ENCODE measurements around the gene ZNF335.

Gene ZNF335

DNA sequence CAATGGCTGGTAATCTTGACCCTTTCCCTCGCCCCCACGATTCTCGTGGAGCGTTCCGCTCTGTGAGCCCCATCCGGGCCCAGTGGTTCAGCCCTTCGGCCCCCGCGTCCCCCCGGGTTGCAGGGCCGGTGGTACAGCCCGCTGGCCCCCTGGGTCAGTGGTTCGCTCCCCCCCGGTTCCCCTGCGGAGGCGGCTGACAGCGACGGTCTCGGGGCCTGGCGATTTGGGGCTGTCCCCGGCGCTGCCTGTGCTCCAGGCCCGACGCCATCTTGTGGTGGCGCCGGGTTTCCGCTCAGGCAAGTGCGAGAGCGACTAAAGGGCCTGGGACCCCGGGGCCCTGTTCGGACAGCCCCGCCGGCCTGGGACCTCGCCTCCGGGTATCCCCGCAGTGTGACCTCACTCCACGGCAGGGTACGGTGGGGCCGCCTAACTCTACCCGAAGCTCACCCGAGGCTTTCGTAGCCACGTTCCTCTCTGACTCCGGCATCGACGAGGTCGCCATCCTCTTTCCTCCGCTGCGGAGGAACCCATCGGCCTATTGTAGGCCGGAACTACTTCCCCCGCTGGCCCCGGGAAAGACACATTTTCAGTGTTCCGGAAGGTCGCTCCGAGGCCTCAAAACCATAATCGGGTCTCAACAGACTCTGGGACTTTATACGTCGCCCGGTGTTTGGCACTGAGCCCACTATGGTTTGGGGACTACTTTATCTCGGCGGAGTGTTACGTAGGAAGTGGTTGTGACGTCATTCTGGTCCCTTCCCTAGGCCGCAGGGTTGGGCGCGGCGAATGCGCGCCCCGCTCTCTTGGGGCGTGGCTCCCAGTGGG, at the start of gene ZNF335:
Gene ZNF335 (minus strand): TSS at position 529 of the 825 bp plus-strand sequence. CDS start 793 bp downstream, outside the sequence.
- DNase-seq (ENCODE audit: low spot score): peak; percentile 99

DNA sequence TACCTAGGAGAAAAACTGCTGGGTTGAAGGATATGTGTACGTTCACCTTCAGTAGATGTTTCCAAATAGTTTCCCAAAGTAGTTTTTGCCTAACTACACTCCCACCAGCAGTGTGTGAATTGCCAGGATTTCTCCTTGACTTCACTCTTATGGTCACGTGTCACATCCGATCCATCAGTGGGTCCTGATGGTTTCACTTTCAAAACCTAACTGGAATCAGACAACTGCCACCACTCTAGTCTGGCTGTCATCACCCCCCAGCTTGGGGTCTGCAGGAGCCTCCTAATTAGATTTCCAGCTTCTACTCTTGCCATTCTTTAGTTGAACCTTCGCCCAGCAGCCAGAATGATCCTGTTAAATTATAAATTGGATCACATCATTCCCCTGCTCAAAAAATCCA, 48.6 kb upstream of the ZNF335 start:
- DNase-seq (ENCODE audit: low spot score): no peak

GRCh38 chr20:46018611-46019010, 46.6 kb upstream of the ZNF335 start:
- no peak for DNase-seq (ENCODE audit: low spot score)

GRCh38 chr20:46018112-46018511, 46.1 kb upstream of the ZNF335 start:
- no peak for DNase-seq (ENCODE audit: low spot score)

DNA sequence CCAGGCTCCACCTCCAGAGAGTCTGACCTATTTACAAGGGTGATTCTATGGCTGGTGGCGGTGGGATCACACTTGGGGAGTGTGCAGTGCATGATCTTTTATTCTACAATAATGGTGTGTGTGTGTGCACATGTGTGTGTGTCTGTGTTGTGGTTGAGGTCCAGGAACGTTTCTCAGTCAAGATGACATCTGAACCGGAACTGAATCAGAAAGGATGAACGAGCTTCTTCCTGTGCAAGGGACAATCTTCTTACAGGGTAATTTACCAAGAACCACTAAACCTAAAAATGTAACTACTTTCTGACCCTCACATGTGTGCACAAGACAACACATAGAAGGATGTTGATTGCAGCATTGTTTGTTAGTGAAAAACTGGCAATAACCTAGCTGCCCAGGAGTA, 45.3 kb upstream of the ZNF335 start:
- no peak for DNase-seq (ENCODE audit: low spot score)

DNA sequence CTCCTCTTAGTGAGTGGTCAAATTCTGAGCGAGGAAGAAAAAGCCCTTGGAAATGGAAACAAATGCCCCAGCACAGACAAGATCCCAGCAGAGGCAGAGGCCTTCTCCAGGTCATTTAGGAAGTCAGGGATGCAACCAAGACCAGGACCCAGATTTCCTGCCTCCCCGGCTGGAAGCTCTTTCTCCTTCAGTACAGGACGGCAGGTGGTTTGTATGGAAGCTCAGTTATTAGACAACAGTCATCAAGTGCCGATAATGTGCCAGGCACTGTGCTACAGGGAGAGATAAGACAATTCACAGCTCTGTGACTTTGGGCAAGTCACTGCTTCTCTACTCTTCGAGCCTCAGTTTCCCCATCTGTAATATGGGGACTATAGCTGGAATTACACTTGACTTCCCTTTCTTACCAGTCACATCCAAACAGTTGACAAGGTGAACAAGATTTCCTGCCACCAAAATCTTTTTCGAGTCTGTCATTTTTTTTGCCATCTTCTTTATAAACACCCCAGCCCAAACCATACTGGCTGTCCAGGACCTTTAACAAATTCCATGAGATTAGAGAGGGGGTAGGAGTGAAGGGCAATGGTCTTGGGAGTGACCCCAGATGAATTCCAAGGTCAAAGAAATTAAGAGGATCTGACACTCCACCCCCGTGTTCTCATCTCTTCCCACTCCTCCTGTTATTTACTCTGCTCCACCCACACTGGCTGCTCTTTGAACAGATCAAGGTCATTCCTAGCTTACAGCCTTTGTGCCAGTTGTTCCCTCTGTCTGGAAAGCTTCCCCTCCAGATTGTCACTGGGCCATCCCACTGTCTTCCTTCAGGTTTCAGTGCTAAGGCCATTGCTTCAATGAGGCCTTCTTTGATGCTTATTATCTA, 42.8 kb upstream of the ZNF335 start:
- DNase-seq (ENCODE audit: low spot score): no peak

DNA sequence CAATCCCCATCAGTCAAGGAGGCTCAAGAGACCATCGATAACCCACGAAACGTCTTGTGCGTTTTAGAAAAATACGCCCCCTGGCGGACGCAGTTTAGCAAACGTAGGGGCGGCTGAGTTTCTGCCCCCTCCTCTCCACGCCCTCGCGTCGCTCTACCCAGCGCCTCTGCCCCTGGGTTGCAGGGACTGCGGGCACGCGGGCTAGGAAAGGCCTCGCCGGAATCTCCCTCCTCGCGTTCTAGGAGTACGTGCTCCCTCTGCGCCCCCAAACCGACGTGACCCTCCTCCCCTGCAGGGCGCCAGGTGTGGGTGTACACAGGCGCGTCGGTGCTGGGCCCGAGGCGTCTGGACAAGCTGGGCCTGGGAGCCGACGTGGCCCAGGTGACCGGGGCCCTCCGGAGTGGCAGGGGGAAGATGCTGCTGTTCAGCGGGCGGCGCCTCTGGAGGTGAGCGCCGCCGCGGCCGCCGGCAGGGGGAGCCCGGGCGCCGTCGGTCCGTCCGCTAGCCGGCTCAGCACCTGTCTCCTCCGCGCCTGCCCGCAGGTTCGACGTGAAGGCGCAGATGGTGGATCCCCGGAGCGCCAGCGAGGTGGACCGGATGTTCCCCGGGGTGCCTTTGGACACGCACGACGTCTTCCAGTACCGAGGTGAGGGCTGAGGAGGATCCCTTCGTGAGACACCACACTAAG, 42.0 kb upstream of the ZNF335 start:
- DNase-seq (ENCODE audit: low spot score): peak; percentile 78

DNA sequence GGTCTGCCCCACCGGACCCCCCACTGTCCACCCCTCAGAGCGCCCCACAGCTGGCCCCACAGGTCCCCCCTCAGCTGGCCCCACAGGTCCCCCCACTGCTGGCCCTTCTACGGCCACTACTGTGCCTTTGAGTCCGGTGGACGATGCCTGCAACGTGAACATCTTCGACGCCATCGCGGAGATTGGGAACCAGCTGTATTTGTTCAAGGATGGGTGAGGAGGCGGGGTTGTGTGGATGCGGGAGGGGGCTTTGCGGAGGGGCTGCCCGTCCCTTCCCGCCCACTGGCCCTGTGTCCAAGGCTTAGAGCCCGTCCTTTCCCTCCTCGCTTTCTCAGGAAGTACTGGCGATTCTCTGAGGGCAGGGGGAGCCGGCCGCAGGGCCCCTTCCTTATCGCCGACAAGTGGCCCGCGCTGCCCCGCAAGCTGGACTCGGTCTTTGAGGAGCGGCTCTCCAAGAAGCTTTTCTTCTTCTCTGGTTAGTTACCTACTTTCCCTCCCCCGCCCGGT, 41.4 kb upstream of the ZNF335 start:
- DNase-seq (ENCODE audit: low spot score): no peak

GRCh38 chr20:46012921-46013320, 40.9 kb upstream of the ZNF335 start:
- no peak for DNase-seq (ENCODE audit: low spot score)

DNA sequence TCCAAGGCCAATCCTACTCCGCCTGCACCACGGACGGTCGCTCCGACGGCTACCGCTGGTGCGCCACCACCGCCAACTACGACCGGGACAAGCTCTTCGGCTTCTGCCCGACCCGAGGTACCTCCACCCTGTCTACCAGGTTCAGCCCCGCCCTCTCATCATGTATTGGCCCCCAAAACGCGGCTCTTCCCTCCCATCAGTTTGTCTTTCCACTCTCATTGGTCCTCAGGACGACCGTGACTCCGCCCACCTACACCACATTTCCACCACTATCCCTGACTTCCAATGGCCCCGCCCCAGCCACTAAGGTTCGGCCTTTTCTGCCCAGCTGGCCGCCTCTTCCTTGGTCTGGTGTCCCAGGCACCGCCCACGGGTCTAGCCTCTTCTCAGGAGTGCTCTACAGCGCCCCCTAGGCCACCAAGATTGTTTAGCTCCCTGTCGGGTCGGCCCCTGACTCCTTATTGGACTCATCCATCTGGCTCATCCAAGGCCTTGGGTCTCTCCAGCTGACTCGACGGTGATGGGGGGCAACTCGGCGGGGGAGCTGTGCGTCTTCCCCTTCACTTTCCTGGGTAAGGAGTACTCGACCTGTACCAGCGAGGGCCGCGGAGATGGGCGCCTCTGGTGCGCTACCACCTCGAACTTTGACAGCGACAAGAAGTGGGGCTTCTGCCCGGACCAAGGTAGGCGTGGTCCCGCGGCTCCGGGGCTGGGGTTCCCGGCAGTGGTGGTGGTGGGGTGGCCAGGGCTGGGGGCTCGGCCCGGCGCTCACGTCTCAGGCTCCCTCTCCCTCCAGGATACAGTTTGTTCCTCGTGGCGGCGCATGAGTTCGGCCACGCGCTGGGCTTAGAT, 39.9 kb upstream of the ZNF335 start:
- peak; percentile 58 for DNase-seq (ENCODE audit: low spot score)

DNA sequence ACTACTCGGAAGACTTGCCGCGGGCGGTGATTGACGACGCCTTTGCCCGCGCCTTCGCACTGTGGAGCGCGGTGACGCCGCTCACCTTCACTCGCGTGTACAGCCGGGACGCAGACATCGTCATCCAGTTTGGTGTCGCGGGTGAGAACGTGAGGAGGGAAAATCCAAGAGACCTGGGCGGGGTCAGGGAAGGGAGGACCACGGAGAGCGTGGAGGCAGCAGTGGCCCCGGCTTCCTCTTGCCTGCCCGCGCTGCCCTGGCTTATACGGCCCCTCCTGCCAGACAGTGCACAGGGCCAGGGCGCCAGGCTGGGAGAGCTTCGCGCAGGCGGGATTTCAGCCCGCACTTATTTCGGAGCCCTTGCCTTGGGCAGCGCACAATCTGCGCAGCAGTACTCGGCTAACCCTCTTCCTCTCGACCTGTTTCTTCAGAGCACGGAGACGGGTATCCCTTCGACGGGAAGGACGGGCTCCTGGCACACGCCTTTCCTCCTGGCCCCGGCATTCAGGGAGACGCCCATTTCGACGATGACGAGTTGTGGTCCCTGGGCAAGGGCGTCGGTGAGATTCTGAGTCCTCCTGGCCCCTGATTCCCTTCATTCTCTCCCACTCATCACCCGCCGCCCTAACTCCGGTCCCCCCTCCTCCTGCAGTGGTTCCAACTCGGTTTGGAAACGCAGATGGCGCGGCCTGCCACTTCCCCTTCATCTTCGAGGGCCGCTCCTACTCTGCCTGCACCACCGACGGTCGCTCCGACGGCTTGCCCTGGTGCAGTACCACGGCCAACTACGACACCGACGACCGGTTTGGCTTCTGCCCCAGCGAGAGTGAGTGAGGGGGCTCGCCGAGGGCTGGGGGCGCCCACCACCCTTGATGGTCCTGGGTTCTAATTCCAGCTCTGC, 38.7 kb upstream of the ZNF335 start:
- DNase-seq (ENCODE audit: low spot score): no peak

- no peak for DNase-seq (ENCODE audit: low spot score)
These were observed 37.8 kb upstream of the ZNF335 start for GRCh38 chr20:46009816-46010215.

DNA sequence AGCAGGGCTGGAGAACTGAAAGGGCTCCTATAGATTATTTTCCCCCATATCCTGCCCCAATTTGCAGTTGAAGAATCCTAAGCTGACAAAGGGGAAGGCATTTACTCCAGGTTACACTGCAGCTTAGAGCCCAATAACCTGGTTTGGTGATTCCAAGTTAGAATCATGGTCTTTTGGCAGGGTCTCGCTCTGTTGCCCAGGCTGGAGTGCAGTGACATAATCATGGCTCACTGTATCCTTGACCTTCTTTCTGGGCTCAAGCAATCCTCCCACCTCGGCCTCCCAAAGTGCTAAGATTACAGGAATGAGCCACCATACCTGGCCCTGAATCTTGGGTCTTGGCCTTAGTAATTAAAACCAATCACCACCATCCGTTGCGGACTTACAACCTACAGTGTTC, 35.7 kb upstream of the ZNF335 start:
- DNase-seq (ENCODE audit: low spot score): no peak

GRCh38 chr20:46006964-46007363, 35.0 kb upstream of the ZNF335 start:
- DNase-seq (ENCODE audit: low spot score): no peak

DNA sequence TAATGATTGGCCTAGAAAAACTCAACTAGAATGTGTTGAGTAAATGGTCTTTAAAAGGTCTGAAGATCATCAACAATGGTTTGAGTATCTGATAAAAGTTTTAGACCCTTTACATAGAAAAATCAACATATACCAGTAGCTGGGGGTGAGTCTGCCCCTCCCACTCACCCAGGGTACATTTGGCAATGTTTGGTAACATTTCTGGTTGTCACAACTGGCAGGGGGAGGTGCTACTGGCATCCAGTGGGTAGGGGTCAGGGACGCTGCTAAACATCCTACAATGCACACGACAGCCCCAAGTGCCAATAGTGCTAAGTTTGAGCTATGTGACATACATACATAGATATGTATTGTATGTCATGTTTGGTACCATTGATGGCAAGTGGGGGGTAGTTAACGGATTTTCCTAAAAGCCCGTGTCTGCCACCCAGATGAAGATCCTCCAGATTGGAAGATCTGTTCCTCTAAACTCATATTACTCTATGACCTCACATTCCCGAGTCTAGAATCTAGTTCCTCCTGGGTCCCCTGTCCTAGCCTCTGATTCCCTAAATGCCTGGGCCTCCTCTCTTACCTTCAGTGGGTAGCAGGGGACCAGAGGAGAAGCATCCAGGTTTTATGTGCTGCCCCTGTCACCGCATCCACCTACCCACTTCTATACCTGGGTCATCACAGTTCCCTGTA, 34.2 kb upstream of the ZNF335 start:
- no peak for DNase-seq (ENCODE audit: low spot score)

DNA sequence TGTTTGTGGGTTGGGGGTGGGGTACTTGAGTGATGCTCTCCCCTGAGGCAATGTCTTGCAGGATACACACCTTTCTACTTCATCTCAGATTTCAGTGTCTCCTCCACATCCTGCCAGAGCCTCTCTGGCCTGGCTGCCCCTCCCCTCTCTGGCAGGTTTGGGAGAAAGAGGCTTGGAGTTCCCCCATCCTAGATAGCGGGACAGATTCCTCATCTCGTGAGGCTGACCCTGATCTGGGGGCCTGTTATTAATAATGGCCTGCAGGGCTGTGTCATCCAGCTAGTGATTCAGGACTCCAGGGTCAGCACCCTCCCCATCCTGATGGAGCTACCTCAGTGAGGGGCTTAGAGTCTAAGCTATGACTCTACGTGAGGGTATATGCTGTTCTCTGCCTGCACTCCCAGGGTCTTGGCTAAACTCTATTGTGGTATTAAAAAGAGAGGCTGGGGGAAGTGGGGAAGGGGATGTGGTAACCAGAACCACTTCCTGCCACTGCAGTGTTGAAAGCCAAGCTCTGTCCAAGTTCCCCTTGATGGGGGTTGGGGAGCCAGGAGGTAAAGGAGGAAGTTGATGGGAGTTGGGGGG, 33.0 kb upstream of the ZNF335 start:
- DNase-seq (ENCODE audit: low spot score): no peak

GRCh38 chr20:46004187-46004586, 32.2 kb upstream of the ZNF335 start:
- DNase-seq (ENCODE audit: low spot score): no peak

- no peak for DNase-seq (ENCODE audit: low spot score)
These were observed 30.0 kb upstream of the ZNF335 start for GRCh38 chr20:46002008-46002407.

- no peak for DNase-seq (ENCODE audit: low spot score)
These were observed 29.5 kb upstream of the ZNF335 start for GRCh38 chr20:46001498-46001897.

All from germinal center (tissue), 1 donor.